Measurements from ENCODE around the gene HS3ST3A1. TPM values are rescaled to one million over a fixed set of nuclear protein-coding genes. Genes with fewer than 3 reads are reported as not detected.

HS3ST3A1 gene
- total and polyA plus RNA-seq, 9 donors, result 2.2 to 41.4 (median 10.7) TPM

GRCh38 chr17:13523164-13523563 lies 78.6 kb downstream of the HS3ST3A1 start:
- no peaks in the 10 kb centered on the region for H3K27me3 ChIP-seq
- no peaks in the 10 kb centered on the region for H3K9me3 ChIP-seq
- no peak overlapping the region for H3K27ac ChIP-seq
- no peak for DNase-seq
- intact Hi-C loops (cut with DNase I), result no loop called here
- H3K4me1 ChIP-seq (ENCODE audit: insufficient read depth), result no peaks in the 10 kb centered on the region
- 89 to 91% (median 89%) methylated on average over 5 of the region's 5 CpGs for WGBS, 3 donors
- H3K36me3 ChIP-seq, result no peaks in the 10 kb centered on the region
- no peak overlapping the region for H3K4me3 ChIP-seq
- no peak for TF ChIP-seq CTCF (IDR thresholded peaks at IDR 0.05)
- TF ChIP-seq POLR2A (IDR thresholded peaks at IDR 0.05), result no peak
- no peak for TF ChIP-seq EP300 (IDR thresholded peaks at IDR 0.05)

- 79 to 85% (median 83%) methylated on average over 1 of the region's 1 CpG for WGBS, 3 donors
These were observed 79.0 kb downstream of the HS3ST3A1 start for GRCh38 chr17:13522749-13523148.

GRCh38 chr17:13521784-13522183 lies 79.9 kb downstream of the HS3ST3A1 start:
- Histone ChIP-seq H3K36me3 (no peaks in the 10 kb centered on the region), H3K27me3 (no peaks in the 10 kb centered on the region), H3K27ac (no peak overlapping the region), H3K9me3 (no peaks in the 10 kb centered on the region), H3K4me1 (ENCODE audit: insufficient read depth) (no peaks in the 10 kb centered on the region), H3K4me3 (no peak overlapping the region)
- no peak for DNase-seq
- WGBS, 3 donors, result 73 to 85% (median 75%) methylated on average over 4 of the region's 4 CpGs
- TF ChIP-seq POLR2A (IDR thresholded peaks at IDR 0.05), result no peak
- TF ChIP-seq CTCF (IDR thresholded peaks at IDR 0.05), result no peak
- TF ChIP-seq EP300 (IDR thresholded peaks at IDR 0.05), result no peak
- intact Hi-C loops (cut with DNase I), result no loop called here

More at GRCh38 chr17:13522749-13523148, 79.0 kb downstream of the HS3ST3A1 start:
- Histone ChIP-seq H3K9me3 (no peaks in the 10 kb centered on the region), H3K4me1 (ENCODE audit: insufficient read depth) (no peaks in the 10 kb centered on the region), H3K4me3 (no peak overlapping the region), H3K27ac (no peak overlapping the region), H3K27me3 (no peaks in the 10 kb centered on the region), H3K36me3 (no peaks in the 10 kb centered on the region)
- intact Hi-C loops (cut with DNase I), result no loop called here
- DNase-seq, result no peak
- TF ChIP-seq CTCF (IDR thresholded peaks at IDR 0.05) (no peak), POLR2A (IDR thresholded peaks at IDR 0.05) (no peak), EP300 (IDR thresholded peaks at IDR 0.05) (no peak)

GRCh38 chr17:13520899-13521572 lies 80.7 kb downstream of the HS3ST3A1 start:
- Histone ChIP-seq H3K9me3 (no peaks in the 10 kb centered on the region), H3K36me3 (no peaks in the 10 kb centered on the region), H3K4me3 (no peak overlapping the region), H3K27me3 (no peaks in the 10 kb centered on the region), H3K27ac (no peak overlapping the region), H3K4me1 (ENCODE audit: insufficient read depth) (no peaks in the 10 kb centered on the region)
- DNase-seq, result no peak
- TF ChIP-seq POLR2A (IDR thresholded peaks at IDR 0.05) (no peak), CTCF (IDR thresholded peaks at IDR 0.05) (no peak), EP300 (IDR thresholded peaks at IDR 0.05) (no peak)
- intact Hi-C loops (cut with DNase I), result no loop called here
- WGBS, 3 donors, result 71 to 75% (median 71%) methylated on average over 6 of the region's 6 CpGs
